M059J (cell line): ENCODE measurements around the gene SLC34A1. TPM values are rescaled to one million over a fixed set of nuclear protein-coding genes. Genes with fewer than 3 reads are reported as not detected.
"Not testable (repeated sequence)": the region's sequence is repeated elsewhere in the genome, so short reads cannot be mapped to it uniquely, and the experiment has no call there.

ENCODE experiments used
- DNase-seq: peaks from one replicate; pipeline ENCODE4 v3.0.0-alpha.2; 2012; ENCODE audit warnings: low read depth
- total RNA-seq: library from RNA; depleted of rRNA; stranded (reverse); fragments of >200 nt; shearing (Covaris generic); gene quantifications from 2 replicates; pipeline ENCODE4 v1.2.3, GENCODE V29; 2014

Gene SLC34A1
- total RNA-seq, 1 experiment from 2014 or later: 0.02 TPM

DNA sequence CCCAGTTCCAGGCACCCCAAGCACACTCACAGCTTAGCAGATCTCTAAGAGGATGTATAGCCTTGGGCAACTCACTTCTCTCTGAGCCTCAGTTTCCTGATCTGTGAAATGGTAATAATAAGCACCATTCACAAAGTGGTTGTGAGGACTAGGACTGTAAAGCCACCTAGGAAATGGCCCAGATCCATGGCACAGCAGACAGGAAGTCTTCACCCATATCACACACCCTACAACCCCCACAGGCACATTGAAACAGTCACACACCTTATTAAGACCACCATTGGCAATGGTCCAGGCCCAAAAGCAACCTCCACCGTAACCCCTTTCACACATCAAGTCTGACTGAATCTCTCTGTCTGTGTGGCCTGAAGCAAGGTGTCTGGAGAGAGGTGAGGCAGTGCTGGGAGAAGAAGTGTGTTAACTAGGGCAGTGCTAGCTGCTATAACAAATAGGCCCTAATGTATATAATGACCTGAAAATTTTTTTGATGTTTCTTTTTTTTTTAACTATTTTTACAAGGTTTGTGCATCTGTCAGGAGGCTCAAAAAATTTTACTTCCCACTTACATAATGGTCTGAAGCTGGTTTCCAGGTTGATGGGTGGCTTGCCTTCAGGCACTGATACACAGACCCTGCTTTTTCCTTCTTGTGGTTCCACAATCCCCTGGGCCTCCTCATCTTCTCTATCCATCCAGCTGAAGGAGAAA lies 28.9 kb upstream of the SLC34A1 start:
- DNase-seq: no peak

- DNase-seq: no peak
Measured at GRCh38 chr5:177355868-177356168, 28.4 kb upstream of the SLC34A1 start.

DNA sequence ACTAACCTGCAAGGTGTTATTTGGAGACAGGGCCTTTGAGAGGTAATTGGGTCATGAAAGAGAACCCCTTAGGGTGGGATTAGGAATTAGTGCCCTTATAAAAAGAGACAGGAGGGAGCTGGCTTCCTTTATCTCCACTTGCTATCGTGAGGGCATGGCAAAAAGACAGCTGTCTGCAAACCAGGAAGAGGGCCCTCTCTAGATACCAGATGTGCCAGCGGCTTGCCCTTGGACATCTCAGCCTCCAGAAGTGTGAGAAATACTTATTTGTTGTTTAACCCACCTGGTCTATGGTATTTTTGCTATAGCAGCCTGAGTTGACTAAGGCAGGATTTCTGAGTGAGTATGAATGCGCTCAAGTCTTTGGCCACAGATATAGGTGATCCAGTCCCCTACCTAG lies 27.5 kb upstream of the SLC34A1 start:
- no peak for DNase-seq

- no peak for DNase-seq
Measured at GRCh38 chr5:177357146-177357458, 27.1 kb upstream of the SLC34A1 start.

- peak; percentile 82 for DNase-seq
Measured at GRCh38 chr5:177357459-177358351, 26.5 kb upstream of the SLC34A1 start, which contains the start of gene RGS14. Gene RGS14, plus strand, starts transcription at chr5:177357924. Its CDS starts 101 bp downstream, at chr5:177358025.

DNA sequence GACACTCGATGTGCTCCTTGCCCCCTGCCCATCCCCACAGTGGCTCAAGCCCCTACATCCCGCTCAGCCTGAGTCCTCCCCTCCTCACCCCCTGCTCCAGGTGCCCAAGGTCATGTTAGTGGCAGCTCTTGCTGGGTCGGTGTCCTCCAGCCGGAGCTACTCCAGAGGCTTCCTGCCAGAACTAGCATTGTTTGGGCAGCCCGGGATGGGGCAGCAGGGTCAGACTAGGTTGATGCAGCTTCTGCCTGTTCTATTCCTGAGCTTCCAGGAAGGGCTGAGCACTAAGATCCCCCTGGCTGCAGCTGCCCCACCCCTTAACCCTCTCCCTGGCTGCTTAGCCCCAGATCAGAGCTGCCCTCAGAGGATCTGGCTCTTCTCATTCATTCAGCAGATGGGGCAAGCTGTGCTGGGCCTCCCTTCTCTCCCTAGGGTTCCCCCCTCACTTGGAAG lies 25.8 kb upstream of the SLC34A1 start:
- DNase-seq: no peak

DNA sequence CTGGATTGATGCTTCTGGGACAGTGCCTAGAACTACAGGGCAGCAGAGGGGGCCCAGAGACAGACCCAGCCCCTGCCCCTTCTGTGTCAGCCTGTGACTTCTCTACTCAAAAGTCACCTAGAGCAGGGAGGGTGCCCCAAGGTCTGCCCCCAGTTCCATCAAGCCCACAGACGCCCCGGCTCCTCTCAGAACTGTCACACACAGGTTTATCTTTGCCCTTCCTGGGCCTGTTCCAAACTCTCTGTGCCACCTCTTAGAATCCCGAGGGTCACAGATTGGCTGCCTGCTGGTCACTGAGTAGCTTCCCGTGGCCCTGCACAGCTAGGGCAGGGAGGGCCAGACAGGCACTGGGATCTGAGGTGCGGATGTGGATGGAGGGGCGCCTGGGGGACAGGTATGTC lies 24.8 kb upstream of the SLC34A1 start:
- no peak for DNase-seq

GRCh38 chr5:177359860-177360259 lies 24.4 kb upstream of the SLC34A1 start:
- DNase-seq: no peak

DNA sequence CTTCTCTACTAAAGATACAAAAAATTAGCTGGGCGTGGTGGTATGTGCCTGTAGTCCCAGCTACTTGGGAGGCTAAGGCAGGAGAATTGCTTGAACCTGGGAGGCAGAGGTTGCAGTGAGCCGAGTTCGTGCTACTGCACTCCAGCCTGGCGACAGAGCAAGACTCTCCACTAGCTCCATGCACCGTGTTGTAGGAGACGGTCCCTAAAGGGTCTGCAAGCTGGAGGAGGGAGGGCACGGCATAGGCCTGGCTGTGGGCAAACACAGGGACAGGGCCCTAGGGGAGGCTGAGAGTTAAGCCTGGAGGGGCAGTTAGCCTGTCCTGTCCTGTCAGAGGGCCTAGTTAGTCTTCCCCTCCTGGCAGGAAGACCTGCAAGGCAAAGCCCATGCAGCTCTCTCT lies 23.5 kb upstream of the SLC34A1 start:
- DNase-seq: not testable (repeated sequence)

- DNase-seq: no peak
Measured at GRCh38 chr5:177361418-177362291, 22.6 kb upstream of the SLC34A1 start.

DNA sequence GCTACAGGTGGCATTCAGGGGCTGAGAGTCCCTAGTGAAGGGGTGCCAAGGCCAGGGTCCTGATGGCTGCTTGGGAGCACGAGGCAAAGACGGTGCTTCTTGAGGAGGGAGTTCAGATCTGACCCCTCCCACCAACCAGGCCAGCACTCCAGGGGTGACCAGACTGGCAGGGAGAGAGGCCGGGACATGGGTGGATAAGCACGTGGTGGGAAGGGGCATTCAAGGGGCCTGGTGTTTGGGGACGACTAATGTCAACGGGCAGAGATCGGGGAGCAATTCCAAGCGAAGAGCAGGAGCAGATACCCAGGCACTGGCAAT lies 22.0 kb upstream of the SLC34A1 start:
- DNase-seq: no peak

DNA sequence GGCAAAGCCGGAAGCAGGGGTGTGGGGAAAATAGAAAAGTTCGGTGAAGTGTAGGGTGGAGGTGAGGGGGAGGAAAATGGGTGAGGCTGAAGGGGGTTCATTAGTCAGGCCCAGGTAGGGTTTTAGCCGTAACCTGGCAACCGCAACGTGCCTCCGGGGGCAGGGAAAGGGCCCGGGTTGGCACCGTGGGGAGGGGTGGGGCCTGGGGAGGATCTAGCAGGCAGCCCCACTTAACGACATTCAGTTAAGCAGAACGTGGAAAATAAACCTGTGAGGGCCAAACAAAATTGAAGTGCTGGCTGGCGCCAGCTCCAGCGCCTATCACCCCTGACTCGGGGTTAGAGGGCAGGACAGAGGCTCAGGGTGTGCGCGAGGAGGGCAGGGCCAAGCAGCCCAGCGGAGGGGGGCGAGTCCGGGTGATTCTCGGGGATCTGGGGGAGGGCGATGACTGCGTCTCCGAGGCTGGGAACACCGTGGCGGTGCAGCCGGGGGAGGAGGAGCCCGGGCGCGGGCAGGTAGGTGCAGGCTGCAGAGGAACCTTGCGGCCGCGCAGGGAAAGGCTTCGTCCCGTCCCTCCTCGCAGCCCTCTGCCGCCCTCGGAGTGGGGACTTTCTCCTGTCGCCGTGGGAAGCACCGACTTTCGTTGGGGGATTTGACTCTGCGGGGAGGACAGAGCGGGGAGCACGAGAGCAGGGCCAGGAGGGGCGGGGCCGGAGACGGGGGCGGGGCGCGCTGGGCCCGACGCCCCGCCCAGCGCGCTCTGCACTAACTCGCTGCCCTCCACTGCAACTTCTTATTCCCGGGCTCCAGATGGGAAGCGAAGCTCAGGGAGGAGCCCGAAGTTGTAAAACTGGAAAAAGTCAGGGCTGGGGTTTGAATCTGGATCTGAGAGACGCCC lies 21.4 kb upstream of the SLC34A1 start:
- no peak for DNase-seq

- DNase-seq: no peak
Measured at GRCh38 chr5:177363565-177363964, 20.7 kb upstream of the SLC34A1 start.

DNA sequence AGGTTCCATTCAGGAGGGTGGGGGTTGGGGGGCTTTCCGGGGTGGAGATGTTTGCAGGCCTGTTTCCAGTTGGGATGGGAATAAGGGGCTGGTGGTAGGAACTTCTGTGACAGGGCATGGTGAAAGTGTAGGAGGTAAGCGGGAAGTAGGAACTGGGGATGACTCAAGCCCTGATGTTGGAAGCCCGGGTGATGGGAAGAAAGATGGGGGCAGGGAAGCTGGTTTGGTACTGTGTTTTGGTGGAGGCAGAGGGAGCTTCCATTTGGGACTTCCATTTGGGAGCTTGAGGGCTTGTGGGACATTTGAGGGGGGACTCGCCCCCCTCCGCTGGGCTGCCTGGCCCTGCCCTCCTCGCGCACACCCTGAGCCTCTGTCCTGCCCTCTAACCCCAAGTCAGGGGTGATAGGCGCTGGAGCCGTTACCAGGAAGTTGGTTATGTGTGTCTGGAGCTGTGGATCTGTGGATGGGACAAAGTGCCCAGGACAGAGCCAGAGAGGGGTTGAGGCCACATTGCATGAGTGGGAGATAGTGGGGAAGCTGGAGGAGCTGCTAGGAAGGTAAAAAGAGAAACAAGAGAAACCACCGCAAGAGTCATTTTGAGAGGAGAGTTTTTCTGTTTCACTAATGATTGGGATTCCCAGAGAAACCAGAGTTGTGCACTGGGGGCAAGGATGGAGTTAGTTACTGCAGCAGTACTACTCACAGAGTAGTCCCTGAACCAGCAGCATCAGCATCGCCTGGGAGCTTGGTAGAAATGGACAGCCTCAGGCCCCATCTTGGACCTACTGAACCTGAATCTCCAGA lies 19.9 kb upstream of the SLC34A1 start:
- DNase-seq: peak; percentile 43

DNA sequence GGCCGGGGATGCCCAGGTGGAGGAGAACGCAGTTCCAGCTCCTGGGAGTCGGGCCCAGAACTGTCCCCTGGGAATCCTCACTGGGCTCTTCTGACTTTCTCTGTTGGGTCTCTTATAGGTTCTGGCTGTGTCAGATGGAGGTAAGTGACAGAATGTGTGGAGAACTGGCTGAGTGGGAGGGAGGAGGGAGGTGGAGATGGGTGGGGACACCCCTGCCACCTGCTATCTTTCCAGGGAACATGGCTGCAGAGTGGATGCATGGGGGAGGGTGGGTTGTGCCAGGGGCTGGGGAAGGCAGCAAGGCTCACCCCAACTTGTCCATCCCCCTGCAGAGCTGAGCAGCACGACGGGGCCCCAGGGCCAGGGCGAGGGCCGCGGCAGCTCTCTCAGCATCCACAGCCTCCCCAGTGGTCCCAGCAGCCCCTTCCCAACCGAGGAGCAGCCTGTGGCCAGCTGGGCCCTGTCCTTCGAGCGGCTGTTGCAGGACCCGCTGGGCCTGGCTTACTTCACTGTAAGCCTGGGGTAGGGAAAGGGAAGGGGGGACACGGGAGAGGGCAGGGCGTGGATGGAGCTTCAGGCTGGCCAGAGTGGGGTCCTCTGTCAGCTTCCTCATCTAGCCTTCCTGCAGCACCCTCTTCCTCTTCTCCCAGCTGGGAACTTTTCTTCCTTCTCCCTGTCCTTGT lies 18.2 kb upstream of the SLC34A1 start:
- no peak for DNase-seq

DNA sequence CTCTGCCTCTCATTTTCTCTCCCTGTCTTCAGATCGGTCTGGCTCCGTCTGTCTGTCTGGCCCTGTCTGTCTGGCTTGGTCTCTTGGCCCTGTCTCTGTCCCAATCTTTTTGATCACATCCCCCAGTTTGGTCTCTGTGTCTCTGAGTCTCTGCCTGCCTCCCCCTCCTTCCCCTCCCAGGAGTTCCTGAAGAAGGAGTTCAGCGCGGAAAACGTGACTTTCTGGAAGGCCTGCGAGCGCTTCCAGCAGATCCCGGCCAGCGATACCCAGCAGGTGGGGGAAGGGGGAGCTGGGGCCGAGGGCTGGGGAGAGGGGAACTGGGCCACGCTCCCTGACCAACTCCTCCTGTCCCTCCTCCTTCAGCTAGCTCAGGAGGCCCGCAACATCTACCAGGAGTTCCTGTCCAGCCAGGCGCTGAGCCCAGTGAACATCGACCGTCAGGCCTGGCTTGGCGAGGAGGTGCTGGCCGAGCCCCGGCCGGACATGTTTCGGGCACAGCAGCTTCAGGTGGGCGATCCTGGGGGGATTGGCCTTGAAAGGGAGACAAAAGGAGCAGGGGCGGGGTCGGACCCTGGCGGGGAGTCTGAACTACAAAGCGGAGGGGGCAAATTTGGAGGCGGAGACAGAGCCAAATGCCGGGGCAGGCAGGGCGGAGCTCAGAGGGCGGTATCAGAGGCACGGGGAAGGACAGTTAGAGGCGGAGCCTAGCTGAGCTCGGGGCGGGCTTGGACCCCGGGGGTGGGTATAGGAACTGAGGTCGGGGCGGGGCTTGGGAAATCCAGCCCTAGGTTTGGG lies 17.5 kb upstream of the SLC34A1 start:
- peak; percentile 65 for DNase-seq

DNA sequence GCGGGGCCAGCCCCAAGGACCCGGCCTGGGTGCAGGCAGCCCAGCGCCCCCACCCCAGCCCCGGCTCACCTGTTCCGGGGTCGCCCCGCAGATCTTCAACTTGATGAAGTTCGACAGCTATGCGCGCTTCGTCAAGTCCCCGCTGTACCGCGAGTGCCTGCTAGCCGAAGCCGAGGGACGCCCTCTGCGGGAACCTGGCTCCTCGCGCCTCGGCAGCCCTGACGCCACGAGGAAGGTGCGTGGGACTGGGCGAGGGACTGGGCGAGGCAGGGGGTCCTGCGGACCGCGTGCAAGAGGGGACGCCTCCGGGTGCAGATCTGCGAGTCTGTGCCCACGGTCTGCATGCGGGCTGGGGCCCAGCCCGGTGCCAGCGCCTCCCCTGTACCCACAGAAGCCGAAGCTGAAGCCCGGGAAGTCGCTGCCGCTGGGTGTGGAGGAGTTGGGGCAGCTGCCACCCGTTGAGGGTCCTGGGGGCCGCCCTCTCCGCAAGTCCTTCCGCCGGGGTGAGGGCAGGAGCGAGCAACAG lies 16.8 kb upstream of the SLC34A1 start:
- no peak for DNase-seq

DNA sequence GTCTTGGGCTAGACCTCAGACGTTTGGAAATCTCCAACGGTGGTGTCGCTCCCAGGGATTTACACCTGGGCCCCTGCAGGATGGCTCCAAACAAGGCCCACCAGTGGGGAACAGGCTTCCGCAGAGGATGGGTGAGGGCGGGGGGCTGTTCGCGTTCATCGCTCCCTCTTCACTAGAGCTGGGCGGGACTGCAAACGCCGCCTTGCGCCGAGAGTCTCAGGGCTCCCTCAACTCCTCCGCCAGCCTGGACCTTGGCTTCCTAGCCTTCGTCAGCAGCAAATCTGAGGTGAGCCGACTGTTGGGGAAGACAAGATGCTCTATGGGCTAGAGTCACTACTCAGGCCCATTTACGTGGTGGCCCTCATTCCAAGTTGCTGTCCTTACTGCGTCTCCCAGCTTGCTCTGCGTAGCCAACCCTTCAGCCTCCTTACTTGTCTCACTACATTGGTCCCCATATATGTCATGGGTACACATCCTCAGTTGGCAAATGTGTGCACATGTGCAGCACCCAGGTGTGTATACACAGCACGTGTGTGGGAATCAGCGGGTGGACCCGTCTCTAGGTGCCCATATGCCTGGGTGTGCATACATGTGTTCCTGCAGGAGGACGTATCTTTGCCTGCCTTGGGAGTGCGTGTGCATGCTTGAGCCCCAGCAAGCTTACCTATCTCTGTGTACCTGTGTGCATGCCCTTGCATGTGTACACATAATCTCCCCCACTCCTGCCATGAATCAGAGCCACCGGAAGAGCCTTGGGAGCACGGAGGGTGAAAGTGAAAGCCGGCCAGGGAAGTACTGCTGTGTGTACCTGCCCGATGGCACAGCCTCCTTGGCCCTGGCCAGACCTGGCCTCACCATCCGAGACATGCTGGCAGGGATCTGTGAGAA lies 16.0 kb upstream of the SLC34A1 start:
- no peak for DNase-seq
